Activated CD8-positive, alpha-beta memory T cell treated with anti-CD3 and anti-CD28 coated beads for 4 hours (primary cell): ENCODE results near the gene ZDHHC18.
A peak's percentile ranks its signal among the peaks of the same experiment; 100 is the strongest.
"Not testable (repeated sequence)": the region's sequence is repeated elsewhere in the genome, so short reads cannot be mapped to it uniquely, and the experiment has no call there.

Experiments
- DNase-seq, 2 donors: peaks; one replicate each; pipeline ENCODE4 v3.0.0-alpha.2; 2020; ENCODE audit warnings: low read depth in 2 of 2

The ZDHHC18 gene

DNA sequence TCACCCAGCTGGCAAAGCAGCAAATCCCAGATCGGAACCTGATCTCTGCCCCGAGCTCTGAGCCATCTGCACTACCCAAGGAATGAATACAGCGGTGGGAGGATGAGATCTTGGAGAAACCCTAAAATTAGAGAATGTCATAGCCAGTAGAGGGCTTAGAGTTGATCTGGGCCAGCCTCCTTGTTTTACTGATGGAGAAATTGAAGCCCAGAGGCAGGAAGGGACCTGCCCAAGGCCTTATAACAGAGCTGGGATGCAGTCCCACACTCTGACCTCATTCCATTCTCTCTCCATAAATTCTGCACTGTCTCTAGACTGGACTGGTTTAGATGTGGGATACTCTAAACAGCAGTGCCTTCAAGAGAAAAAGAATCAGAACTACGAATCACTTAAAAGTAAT is 31.7 kb downstream of the ZDHHC18 start:
- no peak for DNase-seq

DNA sequence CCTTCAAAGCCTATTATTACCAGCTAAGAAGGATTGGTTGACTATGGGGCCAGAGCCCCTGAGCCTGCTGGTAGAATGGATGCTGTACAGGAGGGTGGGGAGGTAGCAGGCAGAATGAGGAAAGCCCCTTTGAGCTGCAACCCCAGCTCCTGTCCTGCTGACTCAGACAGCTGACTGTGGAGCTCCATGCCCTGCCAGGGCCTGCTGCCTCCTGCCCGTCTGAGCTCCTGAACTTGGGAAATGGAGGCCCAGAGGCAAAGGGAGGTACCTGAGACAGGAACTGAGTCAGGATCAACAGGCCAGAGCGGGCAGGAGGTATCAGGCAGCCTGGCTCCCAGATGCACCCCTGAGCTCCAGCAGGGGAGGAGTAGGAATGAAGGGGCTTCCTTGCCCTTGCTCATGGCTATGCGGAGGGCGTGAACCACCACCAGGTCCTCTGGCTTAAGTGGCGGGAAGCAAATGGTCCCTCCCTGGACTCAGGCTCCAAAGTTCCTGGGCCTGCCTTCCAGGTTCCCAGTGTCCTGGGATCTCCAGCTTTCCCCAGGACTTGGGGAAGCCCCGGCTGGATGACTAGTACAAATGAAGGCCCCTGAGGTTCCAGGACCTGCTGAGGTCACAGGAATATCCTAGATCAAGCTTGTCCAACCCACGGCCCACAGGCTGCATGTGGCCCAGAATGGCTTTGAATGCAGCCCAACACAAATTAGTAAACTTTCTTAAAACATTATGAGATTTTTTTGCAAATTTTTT is 32.6 kb downstream of the ZDHHC18 start:
- no peak for DNase-seq

DNA sequence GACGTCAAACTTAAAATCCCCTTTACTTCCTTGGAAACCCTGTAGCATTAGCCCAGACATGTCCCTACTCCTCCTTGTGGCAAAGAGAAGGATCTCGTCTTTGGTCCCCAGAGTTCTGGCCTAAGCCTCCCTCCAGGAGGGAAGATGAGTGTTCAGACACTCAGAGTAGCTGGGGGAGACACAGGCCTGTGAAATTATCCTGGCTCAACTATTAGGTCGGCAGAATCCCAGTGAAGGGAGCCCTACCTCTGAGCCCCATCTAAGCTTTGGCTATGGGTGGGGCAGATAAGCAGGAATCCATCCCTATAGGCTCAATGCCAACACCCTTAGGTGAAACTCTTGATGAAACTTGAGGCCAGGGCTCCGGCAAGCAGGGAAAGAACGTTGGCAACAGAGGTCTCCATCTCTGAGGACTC is 34.8 kb downstream of the ZDHHC18 start:
- no peak for DNase-seq

DNA sequence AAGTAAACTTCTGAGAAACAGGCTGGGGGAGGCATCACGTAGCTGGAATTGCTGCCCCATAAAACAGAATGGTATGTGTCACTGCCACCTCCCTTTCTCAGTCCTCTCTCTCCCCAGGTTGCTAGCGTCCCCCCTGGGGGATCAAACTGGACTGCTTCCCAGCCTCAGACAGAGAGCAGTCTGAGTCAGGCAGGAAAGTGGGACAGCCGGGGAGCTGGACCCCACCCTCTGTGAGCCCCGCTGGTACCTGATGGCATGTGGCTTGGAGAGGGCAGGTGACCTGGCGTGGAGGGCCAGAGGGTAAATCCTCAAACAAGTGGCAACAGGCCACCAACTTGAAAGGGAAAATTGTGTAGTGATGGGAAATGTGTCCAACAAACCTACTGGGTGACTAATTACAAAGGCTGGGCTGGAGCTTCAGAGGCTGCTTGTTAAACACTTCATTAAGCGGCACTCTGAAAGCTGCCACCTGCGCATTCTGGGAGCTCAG is 35.4 kb downstream of the ZDHHC18 start:
- no peak for DNase-seq

DNA sequence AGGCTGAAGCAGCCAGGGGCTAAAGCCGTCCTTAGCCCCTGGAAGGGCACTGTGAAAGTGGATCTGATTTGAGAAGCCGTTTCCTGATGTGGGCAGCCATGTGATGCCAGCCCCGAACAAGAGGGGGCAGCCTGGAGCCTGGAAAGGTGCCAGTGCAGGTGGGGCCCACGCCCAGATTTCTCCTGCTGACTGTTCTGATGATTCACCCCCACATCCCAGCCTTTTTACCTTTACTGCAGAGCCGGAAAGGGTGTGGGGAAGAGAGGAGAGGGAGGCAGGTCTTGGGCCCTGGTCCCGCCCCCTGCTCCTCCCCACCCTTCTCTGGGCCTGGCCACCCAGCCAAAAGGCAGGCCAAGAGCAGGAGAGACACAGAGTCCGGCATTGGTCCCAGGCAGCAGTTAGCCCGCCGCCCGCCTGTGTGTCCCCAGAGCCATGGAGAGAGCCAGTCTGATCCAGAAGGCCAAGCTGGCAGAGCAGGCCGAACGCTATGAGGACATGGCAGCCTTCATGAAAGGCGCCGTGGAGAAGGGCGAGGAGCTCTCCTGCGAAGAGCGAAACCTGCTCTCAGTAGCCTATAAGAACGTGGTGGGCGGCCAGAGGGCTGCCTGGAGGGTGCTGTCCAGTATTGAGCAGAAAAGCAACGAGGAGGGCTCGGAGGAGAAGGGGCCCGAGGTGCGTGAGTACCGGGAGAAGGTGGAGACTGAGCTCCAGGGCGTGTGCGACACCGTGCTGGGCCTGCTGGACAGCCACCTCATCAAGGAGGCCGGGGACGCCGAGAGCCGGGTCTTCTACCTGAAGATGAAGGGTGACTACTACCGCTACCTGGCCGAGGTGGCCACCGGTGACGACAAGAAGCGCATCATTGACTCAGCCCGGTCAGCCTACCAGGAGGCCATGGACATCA is 36.5 kb downstream of the ZDHHC18 start, which contains the start of gene SFN:
Gene SFN, plus strand, starts transcription at position 369 of the 904 bp plus-strand sequence. Its CDS starts 64 bp downstream, at position 433.
- no peak for DNase-seq

DNA sequence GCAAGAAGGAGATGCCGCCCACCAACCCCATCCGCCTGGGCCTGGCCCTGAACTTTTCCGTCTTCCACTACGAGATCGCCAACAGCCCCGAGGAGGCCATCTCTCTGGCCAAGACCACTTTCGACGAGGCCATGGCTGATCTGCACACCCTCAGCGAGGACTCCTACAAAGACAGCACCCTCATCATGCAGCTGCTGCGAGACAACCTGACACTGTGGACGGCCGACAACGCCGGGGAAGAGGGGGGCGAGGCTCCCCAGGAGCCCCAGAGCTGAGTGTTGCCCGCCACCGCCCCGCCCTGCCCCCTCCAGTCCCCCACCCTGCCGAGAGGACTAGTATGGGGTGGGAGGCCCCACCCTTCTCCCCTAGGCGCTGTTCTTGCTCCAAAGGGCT is 37.2 kb downstream of the ZDHHC18 start:
- DNase-seq = no peak

DNA sequence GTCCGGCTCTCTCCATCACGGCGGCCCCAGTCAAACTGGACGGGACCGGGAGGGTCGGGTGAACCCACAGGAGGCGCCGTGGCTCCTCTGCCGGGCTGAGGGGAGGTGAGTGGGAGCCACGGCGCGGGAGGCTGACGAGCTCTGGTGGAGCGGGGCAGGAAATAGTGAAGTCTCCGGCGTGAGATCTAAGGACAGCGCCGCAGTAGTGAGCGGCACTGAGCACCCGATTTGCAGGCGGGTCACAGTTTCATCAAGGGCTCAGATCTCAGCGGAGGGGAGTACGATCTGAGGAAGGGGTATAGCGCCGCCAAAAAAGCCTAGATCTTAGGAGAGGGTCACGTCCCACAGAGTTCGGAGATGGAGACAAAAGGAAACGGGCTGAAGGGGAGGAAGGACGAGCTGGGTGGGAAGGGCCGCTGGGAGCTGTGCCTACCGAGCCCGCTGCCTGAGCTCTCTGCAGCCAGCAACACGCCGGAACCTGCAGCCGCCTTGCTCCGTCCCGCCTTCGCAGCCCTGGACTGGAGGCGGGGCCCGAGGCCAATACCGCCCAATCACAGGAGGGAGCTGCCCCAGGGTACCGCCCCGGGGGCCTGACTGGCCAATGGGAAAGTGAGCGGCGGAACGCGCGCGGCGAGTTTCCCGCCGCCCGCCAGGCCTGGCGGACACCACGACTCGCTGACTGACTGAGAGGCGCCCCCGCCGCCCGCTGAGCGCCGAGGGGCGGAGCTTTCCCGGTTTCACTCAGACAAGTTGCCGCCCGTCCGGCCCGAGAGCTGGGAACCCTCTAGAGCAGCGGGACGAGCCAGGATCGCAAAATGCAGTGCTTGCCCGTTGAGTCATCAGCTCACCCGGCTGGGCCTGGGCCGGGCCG is 38.4 kb downstream of the ZDHHC18 start:
- DNase-seq = peak; percentile 82 to 86

DNA sequence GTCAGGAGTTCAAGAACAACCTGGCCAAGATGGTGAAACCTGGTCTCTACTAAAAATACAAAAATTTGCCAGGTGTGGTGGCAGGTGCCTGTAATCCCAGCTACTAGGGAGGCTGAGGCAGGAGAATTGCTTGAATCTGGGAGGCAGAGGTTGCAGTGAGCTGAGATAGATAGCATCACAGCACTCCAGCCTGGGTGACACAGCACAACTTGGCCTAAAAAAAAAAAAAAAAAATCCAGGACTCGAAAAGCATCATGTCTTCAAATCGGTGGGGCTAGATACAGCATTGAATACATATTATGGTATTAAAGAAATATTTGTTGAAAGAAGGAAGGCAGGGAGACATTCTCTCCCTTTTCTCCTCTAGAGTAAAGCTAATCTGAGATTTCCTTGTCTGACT is 46.6 kb downstream of the ZDHHC18 start:
- DNase-seq = not testable (repeated sequence)

DNA sequence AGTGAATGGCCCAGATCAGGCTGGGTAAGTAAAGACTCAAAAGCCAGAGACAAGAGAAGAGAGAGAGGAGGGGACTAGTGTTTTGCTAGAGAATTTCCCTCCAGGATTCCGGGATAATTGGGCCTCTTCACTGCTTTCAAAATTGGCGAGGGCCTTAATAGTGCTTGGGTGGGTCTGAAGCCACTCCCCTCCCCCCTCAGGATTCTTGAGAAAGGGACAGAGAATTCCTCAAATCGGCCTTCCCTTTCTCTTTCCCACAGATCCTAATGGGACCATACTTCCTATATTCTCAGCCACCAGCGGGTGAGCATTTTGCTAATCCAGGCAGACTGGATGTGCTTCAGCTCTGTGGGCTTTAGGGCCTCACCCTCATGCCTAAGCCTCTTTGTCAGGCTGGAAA is 48.4 kb downstream of the ZDHHC18 start:
- no peak for DNase-seq

DNA sequence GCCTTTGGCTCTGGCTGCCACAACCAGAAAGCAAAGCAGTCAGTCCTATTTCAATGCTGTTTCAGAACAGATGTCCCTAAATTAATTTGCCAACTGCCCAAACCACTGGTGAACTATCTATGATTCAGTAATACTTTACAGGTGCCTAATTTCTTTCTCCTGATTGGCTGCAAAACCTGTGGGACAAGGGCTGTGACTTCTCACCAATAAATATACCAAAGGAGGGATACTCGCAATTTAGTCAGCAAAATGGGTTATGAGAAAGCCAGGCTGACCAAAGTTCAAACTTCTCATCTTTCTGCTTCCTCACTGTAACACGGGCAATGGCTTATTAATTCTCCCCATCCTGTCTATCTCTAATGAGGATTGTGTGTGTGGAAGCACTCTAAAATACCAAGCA is 50.8 kb downstream of the ZDHHC18 start:
- no peak for DNase-seq

DNA sequence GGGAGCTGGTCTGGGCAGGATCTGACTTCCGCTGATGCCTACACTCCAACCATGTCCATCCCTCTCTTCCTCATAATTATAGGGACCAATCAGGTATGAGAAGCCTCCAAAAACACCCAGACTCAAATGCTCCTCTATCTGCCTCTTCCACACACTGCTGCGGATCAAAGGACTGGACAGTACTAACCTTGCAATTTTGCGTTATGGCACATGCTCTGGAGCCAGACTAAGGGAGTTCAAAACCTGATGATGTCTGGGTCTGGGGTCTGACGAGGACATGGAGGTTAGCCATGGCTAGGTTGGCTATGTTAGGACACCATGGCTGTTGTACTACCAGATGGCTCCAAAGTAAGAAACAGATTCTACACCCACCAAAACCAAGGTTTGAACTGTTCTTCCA is 53.3 kb downstream of the ZDHHC18 start:
- no peak for DNase-seq

DNA sequence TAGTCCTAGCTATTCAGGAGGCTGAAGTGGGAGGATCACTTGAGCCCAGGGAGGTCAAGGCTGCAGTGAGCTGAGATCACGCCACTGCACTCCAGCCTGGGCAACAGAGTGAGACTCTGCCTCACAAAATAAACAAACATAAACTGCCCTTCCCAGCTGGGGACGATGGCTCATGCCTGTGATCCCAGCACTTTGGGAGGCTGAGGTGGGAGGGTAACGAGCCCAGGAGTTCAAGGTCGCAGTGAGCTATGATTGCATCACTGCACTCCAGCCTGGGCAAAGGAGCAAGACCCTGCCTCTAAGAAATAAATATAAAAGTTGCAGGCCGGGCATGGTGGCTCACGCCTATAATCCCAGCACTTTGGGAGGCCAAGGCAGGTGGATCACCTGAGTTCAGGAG is 55.1 kb downstream of the ZDHHC18 start:
- not testable (repeated sequence) for DNase-seq

DNA sequence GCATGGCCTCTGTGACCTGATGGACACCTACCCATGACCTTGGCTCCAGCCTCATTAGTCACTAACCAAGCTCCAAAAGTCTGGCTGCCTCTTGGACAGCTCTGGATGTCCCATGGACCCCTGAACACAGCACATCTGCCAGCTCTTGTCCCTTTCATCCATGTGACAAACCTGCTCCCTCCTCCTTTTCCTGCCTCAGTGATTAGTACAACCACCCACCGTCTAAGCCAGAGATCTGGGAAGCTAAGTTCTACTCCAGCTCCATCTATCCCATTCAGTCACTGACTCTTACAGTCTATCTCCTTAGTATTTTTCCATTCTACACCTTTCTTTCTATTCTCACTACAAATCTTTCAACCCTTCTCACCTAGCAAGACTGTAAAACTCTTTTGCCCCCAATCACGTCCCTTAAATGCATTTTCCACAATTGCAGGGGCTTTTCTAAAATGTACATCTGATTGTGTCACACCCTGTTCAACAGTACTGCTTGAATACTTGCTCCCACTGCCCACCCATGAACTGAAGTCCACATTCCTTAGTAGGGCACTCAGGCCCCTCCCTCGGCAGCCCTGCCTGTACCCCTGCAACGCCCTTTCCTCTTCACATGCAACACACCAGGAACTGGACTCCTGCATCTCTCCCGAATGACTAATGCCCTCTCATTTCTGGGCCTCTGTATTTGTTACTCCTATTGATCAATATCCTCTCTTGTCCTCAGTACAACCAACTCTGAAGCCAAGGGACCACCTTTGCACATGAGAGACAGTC is 56.4 kb downstream of the ZDHHC18 start:
- DNase-seq = no peak

DNA sequence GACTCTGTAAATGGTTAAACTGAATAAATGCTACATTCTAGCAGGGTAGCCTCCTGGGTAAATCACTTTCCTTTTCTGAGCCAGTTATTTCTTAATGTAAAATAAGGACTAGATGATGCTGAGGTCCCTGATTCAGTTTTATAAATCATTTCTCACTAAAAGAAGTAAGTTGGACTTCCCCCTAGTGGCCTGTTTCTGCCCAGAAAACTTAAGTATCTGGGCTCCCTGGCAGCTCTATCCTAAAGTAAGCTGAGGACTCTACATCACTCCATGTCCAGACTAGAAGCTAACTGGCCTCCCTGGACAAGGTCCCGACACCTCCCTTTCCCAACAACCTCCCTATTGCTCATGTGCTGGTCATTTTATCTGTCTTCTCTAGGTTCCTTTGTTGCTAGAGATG is 60.6 kb downstream of the ZDHHC18 start:
- DNase-seq = no peak

DNA sequence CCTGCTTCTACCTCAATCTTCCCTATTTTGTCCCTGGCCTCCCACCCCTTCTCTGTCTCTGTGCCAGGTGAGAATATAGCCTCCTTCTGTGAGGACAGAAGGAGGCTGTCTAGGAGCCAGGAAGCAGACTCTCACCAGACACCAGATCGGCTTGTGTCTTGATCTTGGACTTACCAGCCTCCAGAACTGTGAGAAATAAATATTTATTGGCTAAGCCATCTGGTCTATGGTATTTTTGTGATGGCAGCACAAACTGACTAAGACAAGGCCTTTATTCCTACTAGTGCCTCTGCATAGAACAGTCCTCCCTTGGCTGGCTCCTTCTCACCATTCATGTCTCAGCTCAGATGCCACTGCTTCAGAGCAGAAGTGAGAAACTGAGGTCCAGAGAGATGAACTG is 61.7 kb downstream of the ZDHHC18 start:
- DNase-seq = no peak

DNA sequence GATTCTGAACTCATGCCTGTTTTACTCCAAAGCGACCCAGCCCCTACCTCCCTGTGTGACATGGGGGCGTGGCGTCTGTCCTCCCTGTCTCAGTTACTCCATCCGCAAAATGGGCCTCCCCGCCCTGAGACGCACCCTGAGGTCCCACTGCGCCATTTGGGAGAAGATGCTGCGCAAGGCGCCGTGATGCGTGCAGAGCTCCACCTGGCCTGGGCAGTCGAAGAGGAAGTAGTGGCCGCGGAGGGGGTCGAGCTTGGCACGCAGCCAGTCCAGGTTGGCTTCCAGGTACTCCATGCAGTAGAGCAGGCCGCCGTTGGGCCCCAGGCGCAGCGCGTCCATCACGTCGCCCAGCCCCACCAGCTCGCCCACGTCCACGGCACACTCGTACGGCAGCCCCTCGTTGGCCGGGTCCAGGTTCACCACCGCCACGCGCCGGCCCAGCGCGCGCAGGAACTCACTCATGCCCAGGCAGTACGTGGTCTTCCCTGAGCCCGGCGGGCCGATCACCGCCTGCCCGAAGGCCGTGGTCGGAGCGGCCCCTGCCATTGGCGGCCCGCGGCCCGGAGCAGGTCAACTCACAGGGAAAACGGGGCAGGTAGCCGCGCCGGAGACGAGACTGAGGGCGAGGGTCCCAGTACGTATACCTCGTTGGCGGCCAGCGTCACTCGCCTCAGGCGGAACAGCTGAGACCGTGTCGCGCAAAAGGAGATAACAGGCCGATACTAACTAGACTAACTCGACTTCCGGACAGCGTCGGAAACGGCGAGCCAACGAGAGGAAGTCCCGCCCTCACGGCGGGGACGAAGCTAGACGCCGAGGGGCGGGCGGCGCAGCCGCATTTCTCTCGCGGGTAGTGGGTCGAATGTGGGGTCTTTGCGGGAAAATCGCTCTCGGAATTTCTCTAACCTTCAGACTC is 63.3 kb downstream of the ZDHHC18 start, which contains the start of gene GPN2:
Gene GPN2, minus strand, starts transcription at position 733 of the 916 bp plus-strand sequence. Its CDS starts 187 bp downstream, at position 546.
- DNase-seq = peak; percentile 50 to 66

DNA sequence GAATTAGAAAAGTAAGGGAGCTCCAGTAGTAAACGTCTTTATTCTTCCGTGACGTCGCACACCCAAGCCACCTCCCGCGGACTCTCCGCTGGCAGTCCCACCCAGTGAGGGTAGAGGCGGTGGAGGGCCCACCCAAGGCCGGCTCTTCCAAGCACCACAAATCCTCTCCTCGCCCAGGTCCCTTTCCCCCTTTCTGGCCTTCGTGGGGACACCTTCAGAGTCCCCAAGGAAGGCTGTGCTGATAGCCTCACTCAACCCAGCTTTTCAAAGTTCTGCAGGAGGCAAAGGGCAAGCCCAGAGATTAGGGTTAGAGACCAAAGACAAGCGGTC is 63.9 kb downstream of the ZDHHC18 start:
- no peak for DNase-seq

DNA sequence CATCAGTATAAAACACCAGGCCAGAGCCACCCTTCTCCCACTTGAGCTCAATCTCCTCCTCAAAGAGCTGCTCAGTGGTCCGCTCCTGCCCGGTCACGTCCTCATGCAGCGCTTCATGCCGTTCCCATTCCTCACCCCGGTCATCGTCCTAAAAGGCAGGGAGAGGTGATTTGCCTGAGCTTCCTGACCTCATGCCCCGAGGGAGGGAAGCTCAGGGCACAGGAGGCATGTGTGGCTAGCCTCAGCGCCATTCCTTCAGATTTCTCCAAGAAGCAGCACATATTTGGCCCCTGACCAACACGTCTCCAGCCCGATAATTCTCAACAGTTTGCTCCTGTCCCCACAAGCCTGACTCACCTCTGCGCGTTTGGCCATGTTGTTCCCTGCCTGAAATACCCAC is 67.8 kb downstream of the ZDHHC18 start:
- DNase-seq = no peak

DNA sequence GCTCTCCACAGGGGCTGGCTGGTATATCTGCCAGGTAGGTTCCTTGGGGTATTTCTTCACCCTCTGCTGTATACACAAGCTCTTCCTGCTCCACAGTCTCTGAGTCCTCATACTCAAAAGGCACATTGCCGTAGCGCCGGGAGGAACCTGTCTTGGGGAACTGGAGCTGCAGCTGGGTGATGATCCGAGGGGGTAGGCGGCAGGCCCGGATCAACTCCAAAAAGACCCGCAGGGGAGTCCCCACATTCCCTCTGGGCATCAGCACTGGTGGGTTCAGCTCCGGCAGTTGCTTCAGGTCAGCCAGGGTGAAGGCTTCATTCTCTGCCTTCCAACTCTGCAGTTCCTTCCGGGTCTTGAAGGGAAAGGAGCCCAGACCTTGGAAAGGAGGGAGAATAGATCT is 70.9 kb downstream of the ZDHHC18 start:
- no peak for DNase-seq
